Thoracic aorta (tissue), 2 donors: Measurements from ENCODE around the gene RELN. TPM values are rescaled to one million over a fixed set of nuclear protein-coding genes. Genes with fewer than 3 reads are reported as not detected.

Source experiments
- ATAC-seq: fragments of 150-250 bp; one replicate; pipeline ENCODE4 v1.8.0; 2017; ENCODE audit warnings: low read depth; ENCODE audit not compliant: insufficient number of reproducible peaks, low FRiP score
- DNase-seq: peaks from one replicate; pipeline ENCODE4 v3.0.0-alpha.2; 2020; ENCODE audit warnings: low spot score
- H3K27ac ChIP-seq, 2 donors: fragments of 200-600 bp; sonication (generic); 1 replicate in 1 of 2; 2 replicates in 1 of 2; pipeline ENCODE4 v1.5.1; 2016; ENCODE audit warnings: mild to moderate bottlenecking in 2 of 2, moderate library complexity in 2 of 2
- H3K27me3 ChIP-seq: fragments of 200-600 bp; sonication (generic); replicated peaks from 2 replicates; pipeline ENCODE4 v1.6.0; 2016; ENCODE audit warnings: mild to moderate bottlenecking; ENCODE audit not compliant: insufficient read depth
- H3K36me3 ChIP-seq: fragments of 200-600 bp; sonication (generic); one replicate; pipeline ENCODE4 v1.5.1; 2016
- H3K4me1 ChIP-seq, 2 donors: fragments of 200-600 bp; sonication (generic); 1 replicate in 1 of 2; 2 replicates in 1 of 2; pipeline versions ENCODE4 v1.5.1 to v1.6.0; 2016; ENCODE audit warnings: low read depth in 2 of 2, mild to moderate bottlenecking in 1 of 2; ENCODE audit not compliant: control insufficient read depth in 1 of 2
- H3K4me3 ChIP-seq: fragments of 200-600 bp; sonication (generic); 2 replicates; pipeline ENCODE4 v1.5.1; 2016; ENCODE audit warnings: mild to moderate bottlenecking
- H3K9me3 ChIP-seq: fragments of 200-600 bp; sonication (generic); 2 replicates; pipeline ENCODE4 v1.5.1; 2016
- total RNA-seq, 2 donors: library from RNA; depleted of rRNA; stranded (reverse); fragments of >200 nt; gene quantifications; one replicate each; pipeline versions ENCODE4 v1.1.0 to v1.2.3, GENCODE V29; 2016
- TF ChIP-seq, protein P1 (sequence below): fragments of 200-600 bp; sonication (generic); IDR thresholded peaks from one replicate; pipeline ENCODE4 v1.5.1; 2019; ENCODE audit warnings: antibody characterized with exemption

RELN gene
- total RNA-seq, 2 donors from 2014 or later = 0.49 to 5.1 TPM

GRCh38 chr7:103651593-103652377 lies 337.7 kb downstream of the RELN start:
- H3K27me3 ChIP-seq = no peaks in the 10 kb centered on the region
- DNase-seq (no peak), ATAC-seq (no peak)
- H3K9me3 ChIP-seq = peaks cover 8% of the 10 kb centered on the region
- TF ChIP-seq, protein P1, sequence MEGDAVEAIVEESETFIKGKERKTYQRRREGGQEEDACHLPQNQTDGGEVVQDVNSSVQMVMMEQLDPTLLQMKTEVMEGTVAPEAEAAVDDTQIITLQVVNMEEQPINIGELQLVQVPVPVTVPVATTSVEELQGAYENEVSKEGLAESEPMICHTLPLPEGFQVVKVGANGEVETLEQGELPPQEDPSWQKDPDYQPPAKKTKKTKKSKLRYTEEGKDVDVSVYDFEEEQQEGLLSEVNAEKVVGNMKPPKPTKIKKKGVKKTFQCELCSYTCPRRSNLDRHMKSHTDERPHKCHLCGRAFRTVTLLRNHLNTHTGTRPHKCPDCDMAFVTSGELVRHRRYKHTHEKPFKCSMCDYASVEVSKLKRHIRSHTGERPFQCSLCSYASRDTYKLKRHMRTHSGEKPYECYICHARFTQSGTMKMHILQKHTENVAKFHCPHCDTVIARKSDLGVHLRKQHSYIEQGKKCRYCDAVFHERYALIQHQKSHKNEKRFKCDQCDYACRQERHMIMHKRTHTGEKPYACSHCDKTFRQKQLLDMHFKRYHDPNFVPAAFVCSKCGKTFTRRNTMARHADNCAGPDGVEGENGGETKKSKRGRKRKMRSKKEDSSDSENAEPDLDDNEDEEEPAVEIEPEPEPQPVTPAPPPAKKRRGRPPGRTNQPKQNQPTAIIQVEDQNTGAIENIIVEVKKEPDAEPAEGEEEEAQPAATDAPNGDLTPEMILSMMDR = no peak
- H3K27ac ChIP-seq = no peak overlapping the region
- H3K4me1 ChIP-seq = no peaks in the 10 kb centered on the region
- H3K4me3 ChIP-seq = no peak overlapping the region
- no peaks in the 10 kb centered on the region for H3K36me3 ChIP-seq

DNA sequence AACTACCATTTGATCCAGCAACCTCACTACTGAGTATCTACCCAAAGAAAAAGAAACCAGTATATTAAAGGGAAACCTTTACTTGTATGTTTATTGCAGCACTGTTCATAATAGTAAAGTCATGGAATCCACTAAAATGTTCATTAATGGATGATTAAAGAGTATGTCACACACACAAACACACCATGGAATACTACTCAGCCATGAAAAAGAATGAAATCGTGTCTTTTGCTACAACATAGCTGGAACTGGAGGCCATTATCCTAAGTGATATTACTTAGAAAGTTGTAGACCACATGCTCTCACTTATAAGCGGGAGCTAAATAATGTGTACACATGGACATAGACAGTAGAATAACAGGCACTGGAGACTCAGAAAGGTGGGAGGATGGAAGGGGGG lies 340.4 kb downstream of the RELN start:
- TF ChIP-seq, protein P1 = no peak
- no peaks in the 10 kb centered on the region for H3K36me3 ChIP-seq
- DNase-seq = no peak
- H3K4me3 ChIP-seq = no peak overlapping the region
- H3K27ac ChIP-seq = no peak overlapping the region
- ATAC-seq = no peak
- H3K27me3 ChIP-seq = no peaks in the 10 kb centered on the region
- H3K4me1 ChIP-seq = no peaks in the 10 kb centered on the region
- H3K9me3 ChIP-seq = peaks cover 8% of the 10 kb centered on the region

DNA sequence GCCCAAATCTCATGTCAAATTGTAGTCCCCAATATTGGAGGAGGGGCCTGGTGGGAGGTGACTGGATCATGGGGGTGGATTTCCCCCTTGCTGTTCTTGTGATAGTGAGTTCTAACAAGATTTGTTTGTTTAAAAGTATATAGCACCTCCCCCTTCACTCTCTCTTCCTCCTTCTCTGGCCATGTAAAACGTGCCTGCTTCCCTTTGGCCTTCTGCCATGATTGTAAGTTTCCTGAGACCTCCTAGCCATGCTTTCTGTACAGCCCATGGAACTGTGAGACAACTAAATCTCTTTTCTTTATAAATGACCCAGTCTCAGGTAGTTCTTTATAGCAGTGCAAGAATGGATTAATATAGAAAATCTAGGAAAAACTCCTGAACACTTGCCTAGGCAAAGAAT lies 341.3 kb downstream of the RELN start:
- DNase-seq (no peak), ATAC-seq (no peak)
- TF ChIP-seq, protein P1 = no peak
- H3K36me3 ChIP-seq = no peaks in the 10 kb centered on the region
- no peak overlapping the region for H3K27ac ChIP-seq
- no peak overlapping the region for H3K4me3 ChIP-seq
- no peaks in the 10 kb centered on the region for H3K27me3 ChIP-seq
- H3K4me1 ChIP-seq = no peaks in the 10 kb centered on the region
- peaks cover 8% of the 10 kb centered on the region for H3K9me3 ChIP-seq

- ATAC-seq (no peak), DNase-seq (no peak)
- H3K36me3 ChIP-seq = no peaks in the 10 kb centered on the region
- H3K27me3 ChIP-seq = no peaks in the 10 kb centered on the region
- H3K27ac ChIP-seq = no peak overlapping the region
- no peak overlapping the region for H3K4me3 ChIP-seq
- no peaks in the 10 kb centered on the region for H3K4me1 ChIP-seq
- TF ChIP-seq, protein P1 = no peak
- H3K9me3 ChIP-seq = peaks cover 8% of the 10 kb centered on the region
Measured at GRCh38 chr7:103644319-103644718, 345.1 kb downstream of the RELN start.

DNA sequence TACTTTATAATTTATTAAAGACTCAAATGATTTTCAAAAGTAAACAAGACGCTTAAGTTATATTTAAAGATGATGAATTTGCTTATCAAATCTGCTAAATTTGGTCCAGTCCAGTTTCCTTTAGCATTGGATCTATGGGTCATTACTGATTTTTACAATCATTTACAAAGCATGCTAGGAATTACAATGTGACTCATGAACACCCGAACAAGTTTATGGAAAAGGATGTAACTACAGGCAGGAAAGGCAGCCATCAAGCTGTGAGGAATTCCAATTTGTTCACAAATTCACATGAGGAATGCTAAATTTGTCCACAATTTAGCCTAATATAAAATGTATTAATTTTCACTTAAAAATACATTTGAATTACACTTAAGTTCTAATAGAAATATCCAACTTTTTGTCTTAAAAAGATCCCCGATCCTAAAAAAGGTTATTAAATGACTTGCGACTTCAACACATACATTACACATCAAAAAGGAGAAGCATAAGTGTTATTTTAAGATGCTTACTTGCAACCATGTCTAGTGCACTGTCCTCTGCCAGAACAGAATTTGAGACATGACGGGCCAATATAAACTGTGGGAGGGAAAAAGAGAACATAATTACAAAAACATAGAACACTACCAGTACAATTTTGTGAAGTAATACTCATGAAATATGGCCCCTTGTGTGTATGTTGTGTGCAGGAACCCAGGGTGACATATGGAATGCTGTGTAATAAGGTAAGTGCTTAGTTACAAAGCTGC lies 349.3 kb downstream of the RELN start:
- TF ChIP-seq, protein P1 = no peak
- Histone ChIP-seq H3K4me1 (no peaks in the 10 kb centered on the region), H3K27ac (no peak overlapping the region), H3K9me3 (no peaks in the 10 kb centered on the region), H3K36me3 (no peaks in the 10 kb centered on the region), H3K27me3 (no peaks in the 10 kb centered on the region), H3K4me3 (no peak overlapping the region)
- ATAC-seq (no peak), DNase-seq (no peak)
